ENCODE measurements around the gene PARD6G. TPM values are rescaled to one million over a fixed set of nuclear protein-coding genes. Genes with fewer than 3 reads are reported as not detected.
"Not testable (repeated sequence)": the region's sequence is repeated elsewhere in the genome, so short reads cannot be mapped to it uniquely, and the experiment has no call there.

The PARD6G gene
- polyA plus RNA-seq, 1 of the 3 experiments (the other 2 are of a cell fraction), result 4.3 TPM

DNA sequence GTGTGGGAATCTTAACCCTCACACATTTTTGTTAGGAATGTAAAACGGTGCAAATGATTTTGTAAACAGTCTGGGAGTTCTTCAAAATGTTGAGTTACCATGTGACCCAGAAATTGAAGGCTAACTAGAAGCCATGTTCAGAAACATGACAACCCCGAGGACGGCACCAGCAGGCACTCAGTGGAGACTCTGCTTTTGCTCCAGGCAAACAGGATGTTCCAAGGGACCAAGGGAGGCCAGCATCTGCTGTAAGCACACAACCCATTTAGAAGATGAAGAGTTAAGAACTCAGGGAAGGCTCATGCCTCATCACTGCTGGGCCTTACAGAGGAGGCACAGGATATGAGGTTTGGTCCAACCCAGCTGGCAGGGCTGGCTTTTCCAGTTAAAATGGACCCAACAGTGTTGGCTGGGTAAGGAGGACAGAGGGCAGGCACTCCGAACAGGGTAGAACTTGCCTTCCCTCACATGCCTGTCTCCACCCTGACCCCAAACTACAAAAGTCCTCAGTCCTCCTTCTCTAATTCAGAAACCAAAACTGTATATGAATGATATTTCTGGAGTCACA lies 23.6 kb downstream of the PARD6G start:
- TF ChIP-seq CHD2 (IDR thresholded peaks at IDR 0.05; ENCODE audit: low read length, partially characterized antibody) (no peak), GATA2 (CRISPR knock-in tag; IDR thresholded peaks at IDR 0.05) (no peak), FOXM1 (IDR thresholded peaks at IDR 0.05; ENCODE audit: low read depth) (no peak), EZH2phosphoT487 (IDR thresholded peaks at IDR 0.05; ENCODE audit: borderline replicate concordance, low read depth) (no peak), SMC3 (IDR thresholded peaks at IDR 0.05; ENCODE audit: low read depth, low read length) (no peak), ELF1 (IDR thresholded peaks at IDR 0.05) (no peak), FOXJ3 (CRISPR knock-in tag; IDR thresholded peaks at IDR 0.05) (no peak), GABPA (IDR thresholded peaks at IDR 0.05; ENCODE audit: low read depth) (no peak), MXI1 (IDR thresholded peaks at IDR 0.05; ENCODE audit: low read depth, low read length) (no peak)
- TF ChIP-seq, protein P1, sequence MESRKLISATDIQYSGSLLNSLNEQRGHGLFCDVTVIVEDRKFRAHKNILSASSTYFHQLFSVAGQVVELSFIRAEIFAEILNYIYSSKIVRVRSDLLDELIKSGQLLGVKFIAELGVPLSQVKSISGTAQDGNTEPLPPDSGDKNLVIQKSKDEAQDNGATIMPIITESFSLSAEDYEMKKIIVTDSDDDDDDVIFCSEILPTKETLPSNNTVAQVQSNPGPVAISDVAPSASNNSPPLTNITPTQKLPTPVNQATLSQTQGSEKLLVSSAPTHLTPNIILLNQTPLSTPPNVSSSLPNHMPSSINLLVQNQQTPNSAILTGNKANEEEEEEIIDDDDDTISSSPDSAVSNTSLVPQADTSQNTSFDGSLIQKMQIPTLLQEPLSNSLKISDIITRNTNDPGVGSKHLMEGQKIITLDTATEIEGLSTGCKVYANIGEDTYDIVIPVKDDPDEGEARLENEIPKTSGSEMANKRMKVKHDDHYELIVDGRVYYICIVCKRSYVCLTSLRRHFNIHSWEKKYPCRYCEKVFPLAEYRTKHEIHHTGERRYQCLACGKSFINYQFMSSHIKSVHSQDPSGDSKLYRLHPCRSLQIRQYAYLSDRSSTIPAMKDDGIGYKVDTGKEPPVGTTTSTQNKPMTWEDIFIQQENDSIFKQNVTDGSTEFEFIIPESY (IDR thresholded peaks at IDR 0.05; ENCODE audit: borderline replicate concordance, low read depth), result no peak
- TF ChIP-seq, protein P2, sequence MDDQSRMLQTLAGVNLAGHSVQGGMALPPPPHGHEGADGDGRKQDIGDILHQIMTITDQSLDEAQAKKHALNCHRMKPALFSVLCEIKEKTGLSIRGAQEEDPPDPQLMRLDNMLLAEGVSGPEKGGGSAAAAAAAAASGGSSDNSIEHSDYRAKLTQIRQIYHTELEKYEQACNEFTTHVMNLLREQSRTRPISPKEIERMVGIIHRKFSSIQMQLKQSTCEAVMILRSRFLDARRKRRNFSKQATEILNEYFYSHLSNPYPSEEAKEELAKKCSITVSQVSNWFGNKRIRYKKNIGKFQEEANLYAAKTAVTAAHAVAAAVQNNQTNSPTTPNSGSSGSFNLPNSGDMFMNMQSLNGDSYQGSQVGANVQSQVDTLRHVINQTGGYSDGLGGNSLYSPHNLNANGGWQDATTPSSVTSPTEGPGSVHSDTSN (IDR thresholded peaks at IDR 0.05), result no peak
- CTCF ChIA-PET, result no interaction called here

DNA sequence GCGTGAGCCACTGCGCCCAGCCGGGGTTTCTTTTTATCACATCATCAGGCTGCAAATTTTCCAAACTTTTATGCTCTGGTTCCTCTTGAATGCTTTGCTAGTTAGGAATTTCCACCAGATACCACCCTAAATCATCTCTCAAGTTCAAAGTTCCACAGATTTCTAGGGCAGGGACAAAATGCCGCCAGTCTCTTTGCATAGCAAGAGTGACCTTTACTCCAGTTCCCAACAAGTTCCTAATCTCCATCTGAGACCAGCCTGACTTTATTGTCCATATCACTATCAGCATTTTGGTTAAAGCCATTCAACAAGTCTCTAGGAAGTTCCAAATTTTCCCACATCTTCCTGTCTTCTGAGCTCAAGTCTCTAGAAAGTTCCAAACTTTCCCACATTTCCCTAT lies 27.8 kb downstream of the PARD6G start:
- CTCF ChIA-PET; H3K4me2 ChIP-seq; H3K4me1 ChIP-seq (ENCODE audit: control insufficient read depth in 1 of 2, insufficient read depth in 2 of 2, low read depth in 1 of 2, low read length in 1 of 2); H3K9ac ChIP-seq; POLR2A ChIA-PET; H3K9me2 ChIP-seq; H4K20me1 ChIP-seq (ENCODE audit: insufficient read depth); H3K9me3 ChIP-seq; H3K4me3 ChIP-seq (ENCODE audit: low read depth in 2 of 2, low read length in 1 of 2); H3K36me3 ChIP-seq (replicated peaks in 1 of 2; ENCODE audit: control insufficient read depth in 1 of 2, insufficient read depth in 2 of 2, low read length in 1 of 2); H3K79me2 ChIP-seq (ENCODE audit: insufficient read depth); H2AFZ ChIP-seq (ENCODE audit: low read depth); H3F3A ChIP-seq (replicated peaks; ENCODE audit: insufficient read depth); H3K27ac ChIP-seq (ENCODE audit: low read depth in 2 of 2, low read length in 1 of 2); H3K27me3 ChIP-seq (ENCODE audit: insufficient read depth); DNase-seq: not testable (repeated sequence)
- 92% methylated on average over 4 of the region's 4 CpGs for WGBS (ENCODE audit: low lambda C conversion rate)

More for the DNA sequence above, 23.6 kb downstream of the PARD6G start:
- Histone ChIP-seq H3K9me3 (0 out of 2 replicates have a peak, but pooled peaks cover 7% of the 10 kb centered on the region), H3K4me1 (ENCODE audit: control insufficient read depth in 1 of 2, insufficient read depth in 2 of 2, low read depth in 1 of 2, low read length in 1 of 2) (peaks cover 0 to 3% of the 10 kb centered on the region in 2 experiments; a peak in 1 of 4 replicates), H3K36me3 (replicated peaks in 1 of 2; ENCODE audit: control insufficient read depth in 1 of 2, insufficient read depth in 2 of 2, low read length in 1 of 2) (no peaks in the 10 kb centered on the region), H3F3A (replicated peaks; ENCODE audit: insufficient read depth) (no peaks in the 10 kb centered on the region), H2AFZ (ENCODE audit: low read depth) (no peak overlapping the region), H3K9ac (no peak overlapping the region), H3K9me2 (no peaks in the 10 kb centered on the region), H3K4me2 (no peak overlapping the region), H3K4me3 (ENCODE audit: low read depth in 2 of 2, low read length in 1 of 2) (no peak overlapping the region), H3K27ac (ENCODE audit: low read depth in 2 of 2, low read length in 1 of 2) (no peak overlapping the region), H3K79me2 (ENCODE audit: insufficient read depth) (no peaks in the 10 kb centered on the region), H3K27me3 (ENCODE audit: insufficient read depth) (no peaks in the 10 kb centered on the region), H4K20me1 (ENCODE audit: insufficient read depth) (no peaks in the 10 kb centered on the region)
- 41% methylated on average over 4 of the region's 4 CpGs for WGBS (ENCODE audit: low lambda C conversion rate)
- POLR2A ChIA-PET, result no interaction called here
- DNase-seq, result no peak

All from SK-N-SH (cell line).